ENCODE data around the gene RAD51D.
"Not testable (repeated sequence)": the region's sequence is repeated elsewhere in the genome, so short reads cannot be mapped to it uniquely, and the experiment has no call there.

RAD51D gene

GRCh38 chr17:35119370-35120165, at the start of gene RAD51D:
TSS of gene RAD51D (minus strand) at chr17:35119860. CDS start at chr17:35119613, 247 bp downstream.
- DNase-seq = peak; percentile 77

GRCh38 chr17:35167666-35168065, 48.0 kb upstream of the RAD51D start:
- DNase-seq = no peak

GRCh38 chr17:35167046-35167445, 47.4 kb upstream of the RAD51D start:
- DNase-seq = no peak

- DNase-seq = no peak
These were observed 46.9 kb upstream of the RAD51D start for GRCh38 chr17:35166526-35166925.

- no peak for DNase-seq
These were observed 45.1 kb upstream of the RAD51D start for GRCh38 chr17:35164716-35165115.

GRCh38 chr17:35163886-35164285, 44.2 kb upstream of the RAD51D start:
- no peak for DNase-seq

GRCh38 chr17:35162755-35163154, 43.1 kb upstream of the RAD51D start:
- DNase-seq = no peak

GRCh38 chr17:35161281-35161761, 41.7 kb upstream of the RAD51D start:
- DNase-seq = no peak

- no peak for DNase-seq
These were observed 40.9 kb upstream of the RAD51D start for GRCh38 chr17:35160354-35161201.

- no peak for DNase-seq
These were observed 40.3 kb upstream of the RAD51D start for GRCh38 chr17:35159940-35160339.

GRCh38 chr17:35155246-35155645, 35.6 kb upstream of the RAD51D start:
- DNase-seq = no peak

- DNase-seq = no peak
These were observed 34.8 kb upstream of the RAD51D start for GRCh38 chr17:35154196-35155165.

- no peak for DNase-seq
These were observed 32.9 kb upstream of the RAD51D start for GRCh38 chr17:35152421-35153140.

GRCh38 chr17:35151080-35151479, 31.4 kb upstream of the RAD51D start:
- not testable (repeated sequence) for DNase-seq

- DNase-seq = no peak
These were observed 30.3 kb upstream of the RAD51D start for GRCh38 chr17:35149941-35150340.

- DNase-seq = no peak
These were observed 28.5 kb upstream of the RAD51D start for GRCh38 chr17:35148144-35148543.

GRCh38 chr17:35147375-35147905, 27.8 kb upstream of the RAD51D start, which contains the start of gene UNC45B:
TSS of gene UNC45B (plus strand) at chr17:35147817. CDS start at chr17:35148264, 447 bp downstream.
- DNase-seq = no peak

- no peak for DNase-seq
These were observed 26.7 kb upstream of the RAD51D start for GRCh38 chr17:35146214-35146833.

- no peak for DNase-seq
These were observed 25.2 kb upstream of the RAD51D start for GRCh38 chr17:35144840-35145239.

- no peak for DNase-seq
These were observed 22.8 kb upstream of the RAD51D start for GRCh38 chr17:35142467-35142796.
